NCI-H1417 (cell line): ENCODE results near the gene TCF7L2.

Source experiments
- DNase-seq, 3 experiments: peaks; one replicate each; lab custom pipeline; 2025; lab: John Stamatoyannopoulos, UW

The TCF7L2 gene

DNA sequence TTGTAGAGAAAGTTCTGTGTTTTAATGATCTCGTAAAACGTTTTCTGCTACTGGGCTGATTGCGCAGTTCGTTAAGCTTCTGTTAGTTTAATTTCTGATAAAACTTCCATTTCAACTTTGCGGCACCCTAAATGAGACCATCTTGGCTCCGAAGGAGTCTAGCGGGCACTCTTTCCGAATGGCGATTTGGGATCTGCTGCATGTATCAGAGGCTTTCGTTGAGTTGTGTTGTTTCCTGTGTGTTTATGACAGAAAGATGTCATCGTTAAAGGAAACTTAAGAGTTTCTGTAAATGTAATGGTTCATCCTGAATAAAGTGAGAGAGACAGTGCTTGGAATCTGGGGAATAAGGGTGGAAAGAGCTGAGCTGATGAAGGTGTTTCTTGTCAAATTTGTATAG lies 174.7 kb downstream of the TCF7L2 start:
- DNase-seq = no peak

DNA sequence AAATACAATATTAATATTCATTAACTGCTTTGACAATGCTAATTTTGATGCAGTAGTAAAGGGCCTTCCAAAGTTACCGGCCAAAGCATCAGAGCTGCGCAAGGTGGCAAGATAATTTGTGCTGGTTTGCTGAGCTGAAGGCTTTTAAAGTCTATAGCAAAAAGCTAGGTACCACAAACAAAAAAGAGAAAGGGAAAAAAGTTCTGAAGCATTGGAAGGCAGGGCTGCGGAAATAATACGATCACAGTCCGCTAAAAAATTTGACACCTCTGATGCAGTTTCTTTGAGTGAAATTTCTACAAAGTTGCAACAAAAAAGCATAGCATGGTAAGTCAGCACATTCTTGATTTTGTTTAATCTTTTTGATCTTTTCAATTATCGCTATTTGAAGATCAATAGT lies 175.6 kb downstream of the TCF7L2 start:
- DNase-seq = no peak

DNA sequence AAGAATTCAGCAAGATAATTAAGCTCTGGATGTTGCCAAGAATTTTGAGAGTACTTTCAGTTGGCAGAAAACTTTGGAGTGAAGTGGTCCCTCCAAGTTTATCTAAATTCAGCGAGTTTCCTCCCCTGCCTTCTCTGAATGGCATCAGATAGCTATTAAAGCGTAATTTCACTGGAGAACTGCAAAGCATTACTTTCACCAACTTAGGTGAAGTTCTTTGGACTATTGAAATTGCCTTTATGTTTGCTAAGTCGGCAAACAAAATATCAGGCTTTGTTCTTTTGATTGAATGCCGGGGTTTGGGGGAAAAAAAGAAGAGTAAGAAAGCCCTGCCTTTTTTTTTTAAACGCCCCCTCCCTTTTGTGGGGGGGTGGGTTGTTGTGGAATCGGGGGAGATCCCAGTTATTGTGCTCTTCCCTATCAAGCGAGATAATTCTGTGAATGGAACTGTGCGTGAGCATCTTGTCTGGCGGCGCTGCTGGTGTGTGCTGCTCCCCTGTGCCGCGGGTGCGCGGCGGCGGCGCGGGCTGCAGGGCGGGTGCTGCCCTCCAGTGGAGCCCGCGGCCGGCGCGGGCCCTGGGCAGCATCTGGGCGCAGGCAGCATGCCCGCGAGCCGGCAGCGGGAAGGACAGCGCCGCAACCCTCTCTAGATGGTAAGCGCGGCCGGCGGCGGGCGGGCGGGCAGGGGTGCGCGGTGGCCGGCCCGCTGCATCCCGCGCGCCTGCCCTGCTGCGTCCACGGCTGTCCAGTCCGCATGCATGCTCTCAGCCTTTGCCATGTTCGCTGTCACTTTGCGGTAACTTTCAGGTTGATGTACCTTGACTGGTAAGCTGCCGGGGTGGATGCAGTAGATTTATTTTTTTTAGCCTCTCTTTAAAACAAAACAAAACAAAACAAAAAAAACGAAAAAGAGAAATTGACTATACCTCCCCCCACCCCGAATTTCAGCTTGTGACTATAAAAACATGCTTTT lies 176.5 kb downstream of the TCF7L2 start:
- peak; percentile 39 to 75 (median 53) for DNase-seq

DNA sequence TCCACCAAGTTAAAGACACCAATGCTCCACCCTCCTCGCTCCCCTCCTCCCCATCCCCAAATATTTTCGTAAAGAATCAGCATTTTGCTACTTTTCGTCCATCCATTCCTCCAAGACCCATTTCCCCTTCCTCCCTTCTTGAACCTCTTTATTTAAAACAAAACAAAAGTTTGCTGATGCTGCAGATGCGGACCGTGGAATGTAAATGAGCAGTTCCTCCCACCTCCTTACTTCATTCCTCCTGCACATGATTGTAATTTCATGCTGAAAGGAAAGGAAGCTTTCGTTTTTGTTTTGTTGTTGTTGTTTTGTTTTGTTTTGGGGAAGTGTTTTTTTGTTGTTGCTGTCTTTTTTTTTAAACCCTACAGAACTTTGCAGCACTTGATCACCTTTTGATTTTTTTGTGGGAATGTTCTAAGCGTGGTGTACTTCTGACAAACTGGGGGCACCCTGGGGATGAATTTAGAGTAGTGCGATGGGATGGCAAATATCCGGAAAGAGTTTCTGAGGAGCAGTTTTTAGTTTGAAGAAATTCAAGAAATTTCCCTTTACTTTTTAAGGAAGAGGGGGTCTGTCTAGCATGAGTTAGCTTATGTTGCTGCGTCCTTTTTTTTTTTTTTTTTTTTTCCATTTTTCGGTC lies 177.3 kb downstream of the TCF7L2 start:
- DNase-seq = no peak

DNA sequence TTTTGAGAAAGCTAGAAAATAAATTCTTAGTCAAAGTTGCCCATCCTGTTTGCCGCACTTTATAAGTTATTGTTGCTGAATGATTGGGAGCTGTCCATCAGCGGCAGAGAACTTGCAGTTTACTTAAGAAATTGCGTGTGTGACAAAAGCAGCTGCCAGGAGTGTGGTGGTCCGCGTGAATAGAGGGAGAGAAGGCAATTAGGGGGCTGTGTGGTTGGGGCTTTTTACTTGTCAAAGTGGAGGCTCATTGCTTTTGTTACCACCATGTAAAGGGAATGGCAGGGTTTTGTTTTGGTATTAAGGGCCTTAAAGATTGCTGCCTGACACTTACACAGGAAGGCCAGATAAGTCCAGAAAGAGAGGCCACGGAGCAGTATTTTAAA lies 177.8 kb downstream of the TCF7L2 start:
- DNase-seq = no peak

DNA sequence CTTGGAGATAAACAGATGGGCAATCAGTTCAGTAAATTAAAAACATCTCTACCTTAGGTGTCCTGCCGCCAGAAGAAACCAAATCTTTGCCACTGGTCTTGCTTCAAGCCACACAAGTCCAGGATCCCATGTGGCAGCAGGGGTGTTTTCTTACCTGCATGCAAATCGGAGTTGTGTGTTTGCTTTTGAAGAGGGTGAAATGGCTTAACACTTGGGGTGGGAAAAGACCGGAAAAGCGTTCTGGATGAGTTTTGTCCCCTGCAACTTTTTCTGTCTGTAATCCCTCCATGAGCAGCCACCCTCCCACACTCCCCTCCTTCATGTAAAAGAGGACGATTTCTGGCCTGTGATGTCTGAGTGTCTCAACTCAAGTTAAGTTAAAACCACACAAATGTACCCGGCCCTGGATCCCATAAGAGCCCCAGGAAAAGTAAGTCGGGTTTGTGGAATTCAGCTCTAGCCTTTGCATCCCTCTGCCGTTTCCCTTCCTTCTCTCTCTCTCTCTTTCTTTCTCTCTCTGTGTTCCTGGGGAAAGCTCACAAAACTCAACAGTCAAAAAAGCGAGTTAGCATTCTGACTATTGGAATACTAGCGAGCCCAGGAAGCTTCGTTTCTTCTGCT lies 178.5 kb downstream of the TCF7L2 start:
- no peak for DNase-seq

DNA sequence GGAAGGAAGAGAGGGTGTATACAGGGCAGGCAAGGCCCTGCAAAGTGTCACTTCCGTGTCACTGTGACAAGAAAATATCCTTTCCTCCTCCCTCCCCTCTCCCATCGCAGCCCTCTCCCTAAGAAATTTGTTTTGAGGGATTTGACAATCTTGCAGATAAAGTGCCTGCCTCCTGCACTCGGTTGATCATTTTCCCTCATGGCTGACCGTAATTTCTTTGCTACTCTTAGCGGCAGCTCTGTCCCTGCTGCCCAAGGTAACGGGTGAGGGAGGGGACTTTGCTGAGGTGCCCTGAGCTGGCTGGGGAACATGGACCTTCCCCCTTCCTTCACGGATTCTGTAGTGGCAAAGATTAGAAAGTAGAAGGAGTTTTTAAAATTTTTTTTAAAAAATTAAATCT lies 179.1 kb downstream of the TCF7L2 start:
- no peak for DNase-seq

DNA sequence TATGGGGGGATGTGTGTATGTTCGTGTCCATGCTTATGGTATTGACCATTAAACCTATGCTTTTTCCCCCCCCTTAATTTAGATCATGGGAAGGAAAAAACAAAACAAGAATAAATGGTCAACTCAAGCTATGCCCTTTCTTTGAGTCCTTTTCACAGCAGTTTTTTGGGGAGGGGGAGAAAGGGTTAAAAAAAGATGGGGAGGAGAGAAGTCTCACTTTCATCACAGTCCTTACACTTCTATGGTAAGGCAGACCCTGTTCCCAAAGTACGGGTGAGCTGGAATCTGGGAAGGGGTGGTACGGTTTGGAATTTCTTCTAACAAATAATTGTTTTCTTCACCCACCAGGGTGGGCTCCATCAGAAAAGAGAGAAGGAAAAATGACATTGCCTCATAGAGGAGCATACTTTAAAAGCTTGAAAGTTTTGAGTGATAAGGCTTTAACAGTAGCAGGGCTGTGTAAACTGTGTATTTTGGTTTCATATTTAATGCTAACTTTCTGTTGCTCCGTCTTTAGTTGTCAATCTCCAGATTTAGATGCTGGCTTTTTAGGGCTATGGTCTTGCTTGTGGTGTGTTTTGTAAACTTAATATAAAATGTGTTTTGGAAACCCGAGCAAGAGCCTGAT lies 180.1 kb downstream of the TCF7L2 start:
- DNase-seq = no peak

DNA sequence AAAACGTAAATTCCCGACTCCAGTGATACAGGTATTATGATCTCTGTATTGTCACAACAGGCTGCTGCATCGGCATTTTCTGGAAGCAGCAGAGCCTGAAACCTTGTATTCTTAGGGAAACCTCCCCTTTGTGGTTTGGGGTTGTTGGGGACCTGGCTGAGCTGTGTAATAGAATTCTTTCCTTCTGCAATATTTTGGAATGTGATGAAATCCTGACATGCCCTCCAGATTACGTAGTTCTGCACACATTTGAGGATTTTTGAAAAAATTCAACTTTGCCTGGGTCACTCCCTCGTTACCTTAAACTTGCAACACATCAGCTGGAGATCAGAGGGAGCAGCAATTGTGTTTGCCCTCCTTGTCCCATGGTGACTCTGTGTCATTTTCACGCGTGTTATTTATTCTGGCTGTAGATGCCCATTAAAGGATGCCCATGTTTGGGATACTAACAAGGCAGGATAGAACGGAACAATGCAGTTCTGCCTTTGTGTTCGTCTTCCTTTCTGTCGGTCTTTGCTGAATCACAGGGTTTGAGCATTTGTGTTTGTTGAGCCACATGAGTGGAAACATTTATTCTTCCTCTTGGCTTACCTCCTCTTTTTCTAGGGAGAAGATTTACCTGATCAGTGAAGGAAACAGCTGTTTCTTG lies 181.7 kb downstream of the TCF7L2 start:
- DNase-seq = no peak

DNA sequence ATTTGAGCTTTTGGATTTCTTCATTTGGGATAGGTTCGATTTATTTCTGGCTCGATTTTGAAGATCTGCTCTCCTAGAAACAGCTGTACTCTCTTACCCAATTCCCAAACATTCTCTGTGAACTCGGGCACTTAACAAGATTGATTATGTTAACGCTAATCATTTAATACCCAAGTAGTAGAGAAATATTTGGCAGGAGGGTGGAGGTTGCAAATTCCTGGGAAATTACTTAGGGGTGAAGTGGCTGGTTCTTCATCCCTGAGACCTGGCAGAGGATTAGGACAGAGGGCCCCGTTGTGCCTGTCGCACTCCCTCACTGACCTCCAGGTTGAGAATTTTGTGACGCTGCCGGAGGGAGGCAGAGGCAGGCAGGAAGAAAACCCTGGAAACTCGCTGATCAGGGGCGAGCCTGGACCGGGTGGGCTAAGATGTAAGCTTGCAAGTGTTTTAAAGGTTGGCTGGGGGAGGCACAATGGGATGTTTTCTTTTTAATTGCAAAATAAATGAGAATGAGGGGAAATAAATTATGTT lies 182.6 kb downstream of the TCF7L2 start:
- DNase-seq = no peak

DNA sequence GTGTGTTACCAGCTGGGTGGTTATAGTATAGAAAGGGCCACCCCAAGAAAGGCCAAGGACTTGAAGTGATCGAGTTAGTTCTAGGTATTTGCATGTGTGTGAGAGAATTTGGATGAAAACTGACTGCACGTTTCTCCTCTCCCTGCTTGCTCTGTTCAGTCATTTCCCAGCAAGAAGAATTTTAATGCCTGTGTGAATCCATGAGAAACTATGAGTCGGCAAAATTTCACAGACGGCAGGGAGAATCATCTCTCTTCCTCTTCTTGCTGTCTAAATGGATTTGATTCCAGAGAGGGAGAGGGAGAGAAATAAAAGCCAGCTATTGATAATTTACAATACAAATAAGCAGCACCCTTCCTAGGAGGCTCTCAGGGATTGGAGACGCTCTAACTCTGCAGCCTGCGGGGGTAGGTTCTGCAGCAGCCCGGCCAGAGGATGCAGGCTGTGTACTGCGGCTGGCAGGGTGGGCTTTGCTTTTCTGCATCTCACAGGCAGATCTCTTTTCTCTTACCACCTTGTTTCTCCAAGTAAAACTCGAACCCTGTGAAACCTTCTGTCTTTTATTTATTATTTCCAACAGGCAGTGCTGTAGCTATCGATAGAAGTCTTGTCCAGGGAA lies 183.6 kb downstream of the TCF7L2 start:
- no peak for DNase-seq

DNA sequence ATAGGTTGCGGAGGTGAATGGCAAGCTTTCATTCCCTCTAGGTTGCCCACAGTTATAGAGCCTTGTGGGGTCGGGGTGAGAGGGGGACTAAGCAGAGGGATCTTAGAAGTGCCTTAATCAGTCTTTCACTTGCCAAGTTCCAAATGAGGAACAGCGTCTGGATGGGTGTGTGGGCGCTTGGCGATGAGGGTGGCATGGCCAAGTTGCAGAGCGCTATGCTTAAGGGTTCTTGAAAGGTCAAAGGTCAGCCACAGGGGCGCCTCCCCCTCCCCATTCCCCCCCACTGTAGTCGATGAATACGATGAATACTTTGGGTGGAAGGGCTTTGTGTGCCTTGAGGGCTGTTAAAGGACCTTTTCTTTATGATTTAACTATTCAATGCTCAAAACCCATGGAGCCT lies 185.0 kb downstream of the TCF7L2 start:
- DNase-seq = no peak

DNA sequence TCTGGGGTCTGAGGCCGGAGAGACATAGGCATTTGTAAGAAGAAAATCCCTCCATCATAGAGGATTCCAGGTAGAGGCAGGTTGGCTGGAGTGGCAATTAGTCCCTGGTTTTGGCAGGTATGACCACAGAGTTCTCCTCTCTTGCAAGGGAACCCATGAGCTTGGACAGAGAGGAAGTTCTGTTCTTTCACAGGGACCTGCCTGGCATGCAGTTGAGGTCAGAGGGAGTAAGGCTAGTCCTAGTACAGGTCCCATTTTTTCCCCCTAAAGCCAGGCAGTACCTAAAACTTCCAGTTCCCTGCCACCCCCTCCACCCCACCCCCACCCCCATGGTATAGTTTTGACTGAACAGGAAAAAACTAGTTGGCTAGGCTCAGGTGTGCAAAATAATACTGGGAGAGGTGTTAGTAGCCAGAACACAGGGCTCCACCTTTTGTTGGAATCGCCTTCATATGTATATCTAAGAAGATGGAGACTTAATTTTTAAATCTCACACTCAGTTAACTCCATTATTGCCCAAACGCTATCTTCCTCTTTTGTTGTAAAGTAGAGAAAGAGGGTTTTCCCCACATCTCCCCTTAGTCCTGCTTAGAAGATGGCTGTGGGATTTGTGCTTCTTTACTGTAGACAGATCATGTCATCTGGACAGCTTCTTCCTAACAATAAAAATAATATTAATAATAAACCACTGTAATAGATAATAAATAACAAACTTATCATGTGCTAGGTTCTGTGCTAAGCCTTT lies 188.1 kb downstream of the TCF7L2 start:
- no peak for DNase-seq

DNA sequence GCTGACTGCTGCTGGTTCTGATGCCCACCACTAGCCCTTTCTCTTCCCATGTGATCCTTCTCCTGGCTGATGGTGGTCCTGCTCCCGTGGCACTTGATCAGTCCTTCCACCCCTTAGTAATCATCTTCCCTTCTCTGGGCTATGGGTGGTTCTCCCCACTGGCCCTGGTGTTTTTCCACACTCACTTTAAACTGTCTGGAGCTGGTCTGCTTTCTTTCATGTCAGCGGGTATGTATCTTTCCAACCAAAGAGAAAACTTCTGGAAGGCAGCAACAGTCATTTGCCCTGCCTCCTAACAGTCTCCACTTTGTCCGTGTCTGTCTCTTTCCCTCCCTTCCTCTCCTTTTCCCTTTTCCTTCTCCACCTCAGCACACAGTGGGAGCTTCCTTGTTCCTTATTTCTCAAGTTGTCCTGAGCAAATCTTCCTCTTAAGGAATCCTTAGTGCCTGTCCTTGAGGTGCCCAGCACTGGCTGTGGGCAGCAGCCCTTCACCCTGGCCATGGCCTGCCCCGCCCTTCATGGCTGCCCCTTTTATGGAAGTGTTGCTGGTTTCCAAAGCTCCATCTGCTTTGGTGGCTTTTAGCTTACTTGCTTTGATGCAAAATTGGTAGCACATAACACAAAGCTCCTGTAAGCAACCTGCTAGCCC lies 189.0 kb downstream of the TCF7L2 start:
- DNase-seq = no peak

DNA sequence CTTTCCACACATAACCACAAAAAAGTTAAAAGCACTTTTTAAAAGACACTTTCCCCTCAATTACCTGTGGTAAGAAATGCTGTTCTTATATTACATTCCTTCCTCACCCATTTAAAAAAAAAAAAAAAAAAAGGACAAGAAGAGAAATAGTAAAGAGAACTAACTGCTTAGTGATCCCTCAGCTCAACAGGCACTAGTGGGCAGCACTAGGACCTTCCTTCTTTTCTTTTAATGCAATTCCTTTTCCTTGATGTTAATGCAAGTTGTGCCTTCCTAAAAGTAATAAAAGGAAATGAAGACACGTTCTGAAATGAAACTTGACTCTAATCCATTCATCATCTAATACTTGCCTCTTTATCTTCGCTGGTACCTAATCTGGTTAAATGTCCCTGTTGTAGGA lies 189.7 kb downstream of the TCF7L2 start:
- no peak for DNase-seq

DNA sequence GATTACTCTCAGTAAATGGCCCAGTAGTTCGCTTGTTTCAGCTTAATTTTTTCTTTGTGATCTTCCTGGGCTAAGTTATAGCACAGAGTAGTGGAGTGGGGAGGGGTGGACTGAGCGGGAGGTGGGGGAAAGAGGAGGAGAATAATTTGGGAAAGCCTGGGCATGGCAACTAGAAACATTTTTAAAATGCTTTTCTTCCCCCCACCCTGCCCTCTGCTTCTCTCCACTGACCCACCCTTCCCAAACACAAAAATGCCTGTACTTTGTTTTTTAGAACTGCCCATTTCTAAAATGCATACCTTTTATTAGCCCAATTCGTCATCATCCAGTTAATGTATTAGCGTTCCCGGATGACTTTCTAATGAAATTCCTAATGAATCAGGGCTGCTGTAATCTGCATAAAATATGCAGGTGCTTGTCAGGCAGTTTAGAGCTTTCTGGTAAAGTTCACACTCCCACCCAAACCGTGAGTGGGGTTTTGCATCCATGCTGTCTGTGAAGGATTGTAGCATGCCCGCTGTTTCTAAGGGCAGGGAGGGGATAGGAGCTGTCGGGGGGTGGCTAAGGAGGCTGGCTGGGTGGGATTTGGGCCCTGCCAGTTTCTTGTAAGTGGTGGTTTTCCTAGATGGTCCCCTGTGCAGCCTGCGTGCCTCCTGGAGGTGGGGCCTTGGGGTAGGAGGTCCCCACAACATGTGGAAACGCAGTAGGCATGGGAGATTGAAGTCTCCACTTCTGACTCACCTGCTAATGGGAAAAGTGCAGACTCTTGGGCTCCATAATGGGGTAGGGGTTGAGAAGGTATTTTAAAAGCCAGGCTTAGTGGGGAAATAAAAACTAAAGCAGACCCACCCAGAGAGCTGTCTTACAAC lies 190.3 kb downstream of the TCF7L2 start:
- no peak for DNase-seq

DNA sequence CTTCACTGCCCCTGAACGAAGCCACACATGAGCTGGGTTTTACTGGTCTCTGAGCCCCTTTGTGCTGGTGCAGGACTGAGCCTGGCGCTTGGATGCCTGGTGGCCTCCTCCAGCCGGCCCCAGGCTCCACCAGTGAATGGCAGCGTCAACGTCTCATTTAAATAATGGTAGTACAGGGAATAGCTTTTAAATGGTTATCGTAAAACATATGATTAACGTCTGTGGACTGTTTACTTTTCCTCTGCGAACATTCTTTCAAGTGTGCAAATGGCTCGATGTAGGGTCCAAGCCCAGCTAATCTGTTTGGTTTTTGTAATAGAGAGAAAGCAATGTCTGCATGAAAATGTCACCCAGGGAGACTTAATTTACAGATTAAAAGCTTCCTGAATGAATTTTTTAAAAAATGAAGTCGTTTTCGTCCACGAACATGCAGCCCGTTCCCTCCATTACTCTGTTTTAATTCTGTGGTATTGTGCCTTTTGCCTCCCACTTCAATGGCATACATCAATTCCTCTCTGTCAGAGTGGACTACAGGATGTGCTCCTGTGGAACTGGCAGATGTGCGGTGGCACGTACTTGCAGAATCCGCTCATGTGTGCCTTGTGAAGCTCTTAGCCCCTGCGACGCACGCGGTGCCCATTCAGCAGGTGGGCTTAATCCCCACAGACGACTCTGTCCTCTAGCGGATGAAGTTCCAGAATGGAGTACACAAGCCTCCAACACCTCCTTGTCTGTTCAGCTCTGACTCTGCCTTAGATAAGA lies 192.7 kb downstream of the TCF7L2 start:
- DNase-seq = peak; percentile 44 to 87 (median 58)

DNA sequence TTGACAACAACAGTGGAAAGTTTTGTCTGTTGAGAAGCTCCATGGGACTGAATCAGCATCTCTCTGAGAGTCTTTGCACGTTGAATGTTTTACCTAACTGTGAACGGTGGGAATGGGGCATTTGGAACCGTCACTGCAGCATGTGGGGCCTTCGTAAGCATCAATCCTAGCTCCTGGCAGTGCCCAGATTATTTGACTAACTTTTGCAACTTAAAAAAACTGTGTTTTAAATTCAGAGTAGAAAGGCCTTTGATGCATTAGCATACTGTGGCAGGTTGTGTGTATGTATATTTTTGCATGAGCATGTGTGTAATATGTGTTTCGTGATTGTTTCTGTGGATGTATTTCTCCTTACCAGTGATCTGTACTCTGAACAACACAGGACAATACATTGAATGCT lies 194.5 kb downstream of the TCF7L2 start:
- DNase-seq = no peak
